ENCODE data around the gene GSE1.
A peak's percentile ranks its signal among the peaks of the same experiment; 100 is the strongest.

Gene GSE1

DNA sequence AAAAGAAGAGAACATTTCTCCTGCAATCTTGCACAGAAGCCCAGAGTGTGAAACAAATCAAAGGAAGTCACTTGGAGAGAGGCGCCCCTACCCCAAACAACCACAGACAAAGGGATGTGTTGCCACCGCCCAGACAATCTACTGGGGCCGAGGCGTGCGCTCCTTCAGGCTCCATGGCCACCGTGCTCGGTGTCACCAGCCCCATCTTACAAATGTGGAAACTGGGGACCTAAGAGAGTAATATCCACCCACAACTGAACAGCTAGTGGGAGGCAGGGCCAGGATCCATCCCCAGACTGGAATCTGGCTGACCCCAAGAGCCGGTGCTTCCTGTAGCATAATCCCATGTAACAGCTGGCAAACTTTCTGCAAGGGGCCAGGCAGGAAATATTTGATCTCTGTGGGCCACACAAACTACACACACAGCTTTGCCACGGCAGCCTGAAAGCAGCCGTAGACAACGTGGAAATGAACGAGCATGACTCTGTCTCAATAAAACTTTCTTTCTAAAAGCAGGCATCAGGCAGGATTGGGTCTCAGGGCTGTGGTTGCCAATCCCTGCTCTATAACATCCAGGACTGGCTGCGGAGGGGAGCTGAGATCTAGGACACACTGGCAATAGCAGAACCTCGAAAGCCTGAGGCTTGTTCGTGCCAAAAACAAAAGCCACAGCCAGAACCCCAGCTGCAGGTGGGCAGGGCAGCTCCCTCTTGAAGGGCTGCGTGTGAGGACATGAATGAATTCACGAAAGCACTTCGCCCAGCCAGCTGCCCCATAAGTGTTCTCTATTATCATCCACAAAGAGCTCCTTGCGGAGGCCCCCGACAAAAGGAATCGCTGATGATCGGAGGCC lies 102.3 kb downstream of the GSE1 start:
- TF ChIP-seq NFRKB (IDR thresholded peaks at IDR 0.05): no peak
- no peak for TF ChIP-seq BHLHE40 (IDR thresholded peaks at IDR 0.05; ENCODE audit: borderline replicate concordance)
- no peak for TF ChIP-seq L3MBTL2 (conservative IDR thresholded peaks at IDR 0.05)
- TF ChIP-seq SP1 (IDR thresholded peaks at IDR 0.05): no peak
- TF ChIP-seq ZNF384 (IDR thresholded peaks at IDR 0.05): no peak
- TF ChIP-seq, protein P1, sequence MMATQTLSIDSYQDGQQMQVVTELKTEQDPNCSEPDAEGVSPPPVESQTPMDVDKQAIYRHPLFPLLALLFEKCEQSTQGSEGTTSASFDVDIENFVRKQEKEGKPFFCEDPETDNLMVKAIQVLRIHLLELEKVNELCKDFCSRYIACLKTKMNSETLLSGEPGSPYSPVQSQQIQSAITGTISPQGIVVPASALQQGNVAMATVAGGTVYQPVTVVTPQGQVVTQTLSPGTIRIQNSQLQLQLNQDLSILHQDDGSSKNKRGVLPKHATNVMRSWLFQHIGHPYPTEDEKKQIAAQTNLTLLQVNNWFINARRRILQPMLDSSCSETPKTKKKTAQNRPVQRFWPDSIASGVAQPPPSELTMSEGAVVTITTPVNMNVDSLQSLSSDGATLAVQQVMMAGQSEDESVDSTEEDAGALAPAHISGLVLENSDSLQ (IDR thresholded peaks at IDR 0.05): no peak
- TF ChIP-seq ARNT (IDR thresholded peaks at IDR 0.05): no peak
- TF ChIP-seq FOXA1 (IDR thresholded peaks at IDR 0.05): no peak
- no peak for TF ChIP-seq TARDBP (IDR thresholded peaks at IDR 0.05)
- TF ChIP-seq CTBP1 (IDR thresholded peaks at IDR 0.05; ENCODE audit: borderline replicate concordance): no peak
- no peak for TF ChIP-seq FOXM1 (IDR thresholded peaks at IDR 0.05; ENCODE audit: borderline replicate concordance)
- no peak for TF ChIP-seq HDGF (IDR thresholded peaks at IDR 0.05; ENCODE audit: borderline replicate concordance)
- no peak for TF ChIP-seq SUZ12 (IDR thresholded peaks at IDR 0.05)
- no peak for TF ChIP-seq ELF4 (IDR thresholded peaks at IDR 0.05)
- TF ChIP-seq FOXK2 (IDR thresholded peaks at IDR 0.05): no peak
- no peak for TF ChIP-seq LEF1 (IDR thresholded peaks at IDR 0.05; ENCODE audit: borderline replicate concordance)
- ChIA-PET CTCF (interaction anchor here (2.7 kb wide), 1 partner anchor 41 kb away, joined by 13 read pairs; no protein-coding TSS in a partner anchor), POLR2A (no interaction called here)
- no peak for DNase-seq (ENCODE audit: extremely low spot score)

DNA sequence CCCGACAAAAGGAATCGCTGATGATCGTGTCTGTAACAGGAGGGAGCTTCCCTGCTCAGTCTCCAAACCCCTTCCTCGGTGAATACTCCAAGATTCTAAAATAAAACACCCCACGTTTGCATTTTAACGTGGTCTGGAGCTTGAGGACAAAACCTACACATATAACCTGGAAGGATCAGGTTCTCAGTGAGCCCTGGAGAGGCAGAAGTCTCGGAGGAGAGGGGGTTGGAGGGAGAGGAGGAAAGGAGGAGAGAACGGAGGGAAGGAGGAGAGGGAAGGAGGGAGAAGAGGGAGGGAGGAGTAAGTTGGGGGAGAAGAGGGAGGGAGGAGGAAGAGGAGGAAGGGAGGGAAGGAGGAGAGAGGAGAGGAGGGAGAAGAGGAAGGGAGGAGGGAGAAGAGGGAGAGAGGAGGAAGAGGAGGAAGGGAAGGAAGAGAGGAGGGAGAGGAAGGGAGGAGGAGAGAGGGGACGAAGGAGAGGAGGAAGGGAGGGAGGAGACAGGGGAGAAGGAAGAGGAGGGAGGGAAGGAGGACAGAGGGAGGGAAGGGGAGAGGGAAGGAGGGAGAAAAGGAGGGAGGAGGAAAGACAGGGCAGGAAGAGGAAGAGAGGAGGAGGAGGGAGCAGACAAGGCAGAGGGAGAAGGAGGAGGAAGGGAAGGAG lies 103.0 kb downstream of the GSE1 start:
- CTCF ChIA-PET: interaction anchor here (0.7 to 2.7 kb wide), 2 partner anchors 42 to 100 kb away, joined by 3 to 13 read pairs; no protein-coding TSS in a partner anchor
- DNase-seq (ENCODE audit: extremely low spot score): no peak
- POLR2A ChIA-PET: no interaction called here
- TF ChIP-seq FOXM1 (IDR thresholded peaks at IDR 0.05; ENCODE audit: borderline replicate concordance) (no peak), HDGF (IDR thresholded peaks at IDR 0.05; ENCODE audit: borderline replicate concordance) (no peak), SUZ12 (IDR thresholded peaks at IDR 0.05) (no peak), ELF4 (IDR thresholded peaks at IDR 0.05) (no peak), ZNF384 (IDR thresholded peaks at IDR 0.05) (no peak), L3MBTL2 (conservative IDR thresholded peaks at IDR 0.05) (no peak), CTBP1 (IDR thresholded peaks at IDR 0.05; ENCODE audit: borderline replicate concordance) (no peak), SP1 (IDR thresholded peaks at IDR 0.05) (no peak)
- TF ChIP-seq, protein P1 (IDR thresholded peaks at IDR 0.05): no peak

DNA sequence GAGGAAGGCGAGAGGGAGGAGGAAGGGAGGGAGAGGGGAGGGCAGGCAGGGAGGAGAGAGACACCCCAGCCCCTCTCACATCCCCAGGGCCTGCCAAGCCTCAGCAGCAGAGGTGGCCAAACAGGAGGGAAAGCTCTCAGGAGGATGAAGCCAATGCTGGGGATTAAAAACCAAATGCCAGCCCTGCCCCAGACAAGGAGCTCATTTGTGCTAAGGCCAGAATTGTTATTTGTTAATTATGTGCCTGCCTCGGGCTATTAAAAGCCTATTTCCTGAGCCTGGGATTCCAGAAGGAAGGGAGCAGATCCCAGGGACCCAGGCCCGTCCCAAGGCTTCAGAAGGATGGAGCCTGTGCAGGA lies 103.5 kb downstream of the GSE1 start:
- no peak for DNase-seq (ENCODE audit: extremely low spot score)
- CTCF ChIA-PET: interaction anchor here (0.7 to 2.7 kb wide), 3 partner anchors 30 to 100 kb away, joined by 3 to 13 read pairs (median 4); no protein-coding TSS in a partner anchor
- no peak for TF ChIP-seq SUZ12 (IDR thresholded peaks at IDR 0.05)
- TF ChIP-seq FOXM1 (IDR thresholded peaks at IDR 0.05; ENCODE audit: borderline replicate concordance): no peak
- no peak for TF ChIP-seq ELF4 (IDR thresholded peaks at IDR 0.05)
- TF ChIP-seq ZNF384 (IDR thresholded peaks at IDR 0.05): no peak
- TF ChIP-seq, protein P1 (IDR thresholded peaks at IDR 0.05): no peak
- TF ChIP-seq HDGF (IDR thresholded peaks at IDR 0.05; ENCODE audit: borderline replicate concordance): no peak
- TF ChIP-seq LEF1 (IDR thresholded peaks at IDR 0.05; ENCODE audit: borderline replicate concordance): no peak
- no peak for TF ChIP-seq FOXK2 (IDR thresholded peaks at IDR 0.05)
- TF ChIP-seq NFRKB (IDR thresholded peaks at IDR 0.05): no peak
- TF ChIP-seq CTBP1 (IDR thresholded peaks at IDR 0.05; ENCODE audit: borderline replicate concordance): no peak
- TF ChIP-seq FOXA1 (IDR thresholded peaks at IDR 0.05): no peak
- no peak for TF ChIP-seq TARDBP (IDR thresholded peaks at IDR 0.05)
- no peak for TF ChIP-seq ARNT (IDR thresholded peaks at IDR 0.05)
- TF ChIP-seq SP1 (IDR thresholded peaks at IDR 0.05): no peak
- TF ChIP-seq L3MBTL2 (conservative IDR thresholded peaks at IDR 0.05): no peak
- no peak for TF ChIP-seq BHLHE40 (IDR thresholded peaks at IDR 0.05; ENCODE audit: borderline replicate concordance)
- POLR2A ChIA-PET: no interaction called here

DNA sequence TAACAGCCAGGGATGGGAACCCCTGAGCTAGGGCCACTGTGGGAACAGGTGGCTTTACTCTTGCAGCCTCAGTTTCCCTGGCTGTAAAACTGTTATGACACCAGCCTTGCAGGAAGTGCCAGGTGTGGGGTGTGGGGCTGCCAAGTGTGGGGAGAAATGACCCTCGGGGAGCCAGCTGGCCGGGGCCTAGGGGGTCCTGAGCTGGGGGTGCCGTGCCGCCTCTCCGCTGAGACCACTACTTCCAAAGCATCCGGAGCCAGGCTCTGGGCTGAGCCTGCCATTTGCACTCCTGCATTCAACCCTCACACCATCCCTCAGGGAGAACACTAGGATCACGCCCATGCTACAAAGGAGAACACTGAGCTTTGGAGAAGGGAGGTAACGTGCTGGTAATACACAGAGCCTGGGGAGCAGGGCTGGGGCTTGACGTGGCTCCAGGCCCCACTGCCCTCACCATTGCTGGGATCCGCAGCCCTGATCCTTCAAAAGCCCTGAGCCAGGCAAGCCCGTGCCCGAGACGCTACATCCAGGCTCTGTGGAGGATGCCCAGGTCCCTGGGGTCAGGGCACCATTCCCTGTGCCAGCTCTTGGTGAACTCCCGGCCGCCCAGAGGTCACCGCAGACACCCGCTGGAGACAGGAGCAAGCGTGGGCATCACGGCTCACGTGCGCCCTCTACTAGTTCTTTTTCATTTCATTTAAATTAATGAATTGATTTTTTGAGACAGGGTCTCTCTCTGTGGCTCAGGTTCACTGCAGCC lies 104.5 kb downstream of the GSE1 start:
- ChIA-PET POLR2A (no interaction called here), CTCF (interaction anchor here (0.6 to 2.7 kb wide), 7 partner anchors 15 to 1211 kb away, joined by 3 to 13 read pairs (median 3); no protein-coding TSS in a partner anchor)
- TF ChIP-seq SP1 (IDR thresholded peaks at IDR 0.05) (no peak), ARNT (IDR thresholded peaks at IDR 0.05) (no peak), ELF4 (IDR thresholded peaks at IDR 0.05) (no peak), HDGF (IDR thresholded peaks at IDR 0.05; ENCODE audit: borderline replicate concordance) (no peak), TARDBP (IDR thresholded peaks at IDR 0.05) (no peak), NFRKB (IDR thresholded peaks at IDR 0.05) (no peak), CTBP1 (IDR thresholded peaks at IDR 0.05; ENCODE audit: borderline replicate concordance) (no peak), FOXM1 (IDR thresholded peaks at IDR 0.05; ENCODE audit: borderline replicate concordance) (no peak), FOXA1 (IDR thresholded peaks at IDR 0.05) (no peak), LEF1 (IDR thresholded peaks at IDR 0.05; ENCODE audit: borderline replicate concordance) (no peak), ZNF384 (IDR thresholded peaks at IDR 0.05) (no peak), L3MBTL2 (conservative IDR thresholded peaks at IDR 0.05) (no peak), SUZ12 (IDR thresholded peaks at IDR 0.05) (no peak)
- TF ChIP-seq, protein P1 (IDR thresholded peaks at IDR 0.05): no peak
- peak; percentile 77 for DNase-seq (ENCODE audit: extremely low spot score)
